ENCODE data around the gene KCNN3. TPM values are rescaled to one million over a fixed set of nuclear protein-coding genes. Genes with fewer than 3 reads are reported as not detected.

KCNN3 gene
- total and polyA plus RNA-seq, 4 donors, result 0.47 to 4.9 (median 1.9) TPM

GRCh38 chr1:154794608-154795007 is 75.5 kb downstream of the KCNN3 start:
- ATAC-seq (ENCODE audit: insufficient read depth, low FRiP score), result no peak
- TF ChIP-seq CTCF (IDR thresholded peaks at IDR 0.05; ENCODE audit: control extremely low read depth, extremely low read depth), result no peak

DNA sequence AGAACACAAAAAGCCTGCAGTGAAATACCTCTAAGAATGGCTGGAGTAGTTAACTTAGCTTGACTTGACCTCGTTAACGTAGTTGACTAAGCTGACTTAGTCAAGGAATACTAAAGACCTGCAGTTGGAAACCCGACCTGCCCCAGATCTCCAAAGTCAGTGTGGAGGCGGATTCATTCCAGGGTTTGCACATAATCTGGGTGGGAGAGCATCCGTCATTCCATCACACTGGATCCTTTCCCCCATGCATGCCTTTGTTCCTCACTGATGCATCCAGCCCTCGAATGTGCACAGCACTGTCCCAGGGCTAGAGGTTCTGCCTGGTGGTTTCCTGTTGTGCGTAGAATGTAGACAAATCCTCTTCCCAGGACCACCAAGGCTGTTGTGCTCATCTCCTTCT is 76.4 kb downstream of the KCNN3 start:
- no peak for TF ChIP-seq CTCF (IDR thresholded peaks at IDR 0.05; ENCODE audit: control extremely low read depth, extremely low read depth)
- no peaks in the 10 kb centered on the region for H3K36me3 ChIP-seq (ENCODE audit: control insufficient read depth in 4 of 4, insufficient read depth in 4 of 4, low read length in 4 of 4)
- H3K4me3 ChIP-seq, result no peak overlapping the region
- DNase-seq, result no peak
- H3K27me3 ChIP-seq (ENCODE audit: control insufficient read depth in 3 of 3, insufficient read depth in 3 of 3, low read length in 2 of 3), result no peaks in the 10 kb centered on the region
- H3K27ac ChIP-seq (ENCODE audit: low read depth in 1 of 2, low read length in 1 of 2), result no peak overlapping the region
- peaks cover 0 to 1% (median 0%) of the 10 kb centered on the region in 5 donors for H3K4me1 ChIP-seq (ENCODE audit: control insufficient read depth in 5 of 5, insufficient read depth in 5 of 5, low read length in 5 of 5)
- H3K9ac ChIP-seq (ENCODE audit: insufficient read depth in 1 of 2, low read length in 2 of 2), result no peak overlapping the region
- no peak for ATAC-seq (ENCODE audit: insufficient read depth, low FRiP score)
- 85 to 87% methylated on average over 7 of the region's 7 CpGs for WGBS, 2 donors
- H3K9me3 ChIP-seq (ENCODE audit: control insufficient read depth in 4 of 4, insufficient read depth in 3 of 4, low read length in 3 of 4), result no peaks in the 10 kb centered on the region

More at GRCh38 chr1:154794608-154795007, 75.5 kb downstream of the KCNN3 start:
- no peaks in the 10 kb centered on the region for H3K27me3 ChIP-seq (ENCODE audit: control insufficient read depth in 3 of 3, insufficient read depth in 3 of 3, low read length in 2 of 3)
- WGBS, 2 donors, result 84 to 95% methylated on average over 3 of the region's 3 CpGs
- no peaks in the 10 kb centered on the region for H3K36me3 ChIP-seq (ENCODE audit: control insufficient read depth in 4 of 4, insufficient read depth in 4 of 4, low read length in 4 of 4)
- no peak for DNase-seq
- H3K9ac ChIP-seq (ENCODE audit: insufficient read depth in 1 of 2, low read length in 2 of 2), result no peak overlapping the region
- peaks cover 0 to 1% (median 0%) of the 10 kb centered on the region in 5 donors for H3K4me1 ChIP-seq (ENCODE audit: control insufficient read depth in 5 of 5, insufficient read depth in 5 of 5, low read length in 5 of 5)
- no peaks in the 10 kb centered on the region for H3K9me3 ChIP-seq (ENCODE audit: control insufficient read depth in 4 of 4, insufficient read depth in 3 of 4, low read length in 3 of 4)
- H3K27ac ChIP-seq (ENCODE audit: low read depth in 1 of 2, low read length in 1 of 2), result no peak overlapping the region
- H3K4me3 ChIP-seq, result no peak overlapping the region

- Histone ChIP-seq H3K9ac (ENCODE audit: insufficient read depth in 1 of 2, low read length in 2 of 2) (no peak overlapping the region), H3K4me3 (no peak overlapping the region), H3K36me3 (ENCODE audit: control insufficient read depth in 4 of 4, insufficient read depth in 4 of 4, low read length in 4 of 4) (no peaks in the 10 kb centered on the region), H3K27ac (ENCODE audit: low read depth in 1 of 2, low read length in 1 of 2) (no peak overlapping the region), H3K9me3 (ENCODE audit: control insufficient read depth in 4 of 4, insufficient read depth in 3 of 4, low read length in 3 of 4) (no peaks in the 10 kb centered on the region), H3K4me1 (ENCODE audit: control insufficient read depth in 5 of 5, insufficient read depth in 5 of 5, low read length in 5 of 5) (peaks cover 0 to 1% (median 0%) of the 10 kb centered on the region in 5 donors), H3K27me3 (ENCODE audit: control insufficient read depth in 3 of 3, insufficient read depth in 3 of 3, low read length in 2 of 3) (no peaks in the 10 kb centered on the region)
- TF ChIP-seq CTCF (IDR thresholded peaks at IDR 0.05; ENCODE audit: control extremely low read depth, extremely low read depth), result no peak
- DNase-seq, result no peak
- ATAC-seq (ENCODE audit: insufficient read depth, low FRiP score), result no peak
- WGBS, 2 donors, result 22 to 52% methylated on average over 3 of the region's 3 CpGs
Measured at GRCh38 chr1:154792899-154793298, 77.2 kb downstream of the KCNN3 start.

All from lung (tissue), 12 donors.